ENCODE results near the gene KHDC1L.

KHDC1L gene

DNA sequence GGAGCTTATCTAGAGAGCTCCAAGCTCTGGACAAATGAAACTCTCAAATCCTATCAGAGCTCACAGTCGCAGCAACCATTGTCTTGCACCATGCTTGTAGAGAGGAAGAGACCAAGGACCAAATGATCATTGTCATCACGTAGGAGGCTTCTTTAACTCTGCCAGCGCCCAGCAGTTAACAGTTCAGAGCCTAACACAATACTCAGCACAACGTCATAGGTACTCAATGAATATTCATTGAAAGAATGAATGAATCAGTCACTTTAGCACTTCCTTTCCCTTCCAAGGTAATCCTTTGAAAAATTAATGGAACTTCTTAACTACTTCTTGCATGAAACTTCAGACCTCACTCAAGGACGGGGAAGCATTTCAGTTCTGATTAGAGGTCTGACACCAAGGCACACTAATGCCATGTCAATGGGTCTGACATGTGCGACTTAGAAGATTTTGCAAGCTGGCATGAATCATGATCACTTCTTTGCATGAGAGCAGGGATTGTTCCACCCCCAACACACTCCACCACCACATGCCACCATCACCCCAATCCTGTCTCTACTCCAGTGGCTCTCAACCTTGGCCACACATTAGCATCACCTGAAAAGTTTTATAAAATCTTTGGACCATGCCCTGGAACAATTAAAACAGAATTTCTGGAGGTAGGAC is 45.1 kb downstream of the KHDC1L start:
- ATAC-seq = peak; percentile 12; the same call in 1 of the 3 replicates
- no peak for TF ChIP-seq ZNF70 (CRISPR knock-in tag; IDR thresholded peaks at IDR 0.05)
- no peak for TF ChIP-seq PATZ1 (CRISPR knock-in tag; IDR thresholded peaks at IDR 0.05; ENCODE audit: borderline replicate concordance)
- TF ChIP-seq TCF4 (CRISPR knock-in tag; IDR thresholded peaks at IDR 0.05; ENCODE audit: borderline replicate concordance) = no peak
- TF ChIP-seq TOX (CRISPR knock-in tag; IDR thresholded peaks at IDR 0.05; ENCODE audit: borderline replicate concordance) = no peak
- TF ChIP-seq, protein P1, sequence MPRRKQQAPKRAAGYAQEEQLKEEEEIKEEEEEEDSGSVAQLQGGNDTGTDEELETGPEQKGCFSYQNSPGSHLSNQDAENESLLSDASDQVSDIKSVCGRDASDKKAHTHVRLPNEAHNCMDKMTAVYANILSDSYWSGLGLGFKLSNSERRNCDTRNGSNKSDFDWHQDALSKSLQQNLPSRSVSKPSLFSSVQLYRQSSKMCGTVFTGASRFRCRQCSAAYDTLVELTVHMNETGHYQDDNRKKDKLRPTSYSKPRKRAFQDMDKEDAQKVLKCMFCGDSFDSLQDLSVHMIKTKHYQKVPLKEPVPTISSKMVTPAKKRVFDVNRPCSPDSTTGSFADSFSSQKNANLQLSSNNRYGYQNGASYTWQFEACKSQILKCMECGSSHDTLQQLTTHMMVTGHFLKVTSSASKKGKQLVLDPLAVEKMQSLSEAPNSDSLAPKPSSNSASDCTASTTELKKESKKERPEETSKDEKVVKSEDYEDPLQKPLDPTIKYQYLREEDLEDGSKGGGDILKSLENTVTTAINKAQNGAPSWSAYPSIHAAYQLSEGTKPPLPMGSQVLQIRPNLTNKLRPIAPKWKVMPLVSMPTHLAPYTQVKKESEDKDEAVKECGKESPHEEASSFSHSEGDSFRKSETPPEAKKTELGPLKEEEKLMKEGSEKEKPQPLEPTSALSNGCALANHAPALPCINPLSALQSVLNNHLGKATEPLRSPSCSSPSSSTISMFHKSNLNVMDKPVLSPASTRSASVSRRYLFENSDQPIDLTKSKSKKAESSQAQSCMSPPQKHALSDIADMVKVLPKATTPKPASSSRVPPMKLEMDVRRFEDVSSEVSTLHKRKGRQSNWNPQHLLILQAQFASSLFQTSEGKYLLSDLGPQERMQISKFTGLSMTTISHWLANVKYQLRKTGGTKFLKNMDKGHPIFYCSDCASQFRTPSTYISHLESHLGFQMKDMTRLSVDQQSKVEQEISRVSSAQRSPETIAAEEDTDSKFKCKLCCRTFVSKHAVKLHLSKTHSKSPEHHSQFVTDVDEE (CRISPR knock-in tag; IDR thresholded peaks at IDR 0.05) = no peak
- no peak for TF ChIP-seq POU6F1 (CRISPR knock-in tag; IDR thresholded peaks at IDR 0.05; ENCODE audit: borderline replicate concordance, low read depth)
- no peak for TF ChIP-seq BACH2 (CRISPR knock-in tag; IDR thresholded peaks at IDR 0.05; ENCODE audit: borderline replicate concordance)
- TF ChIP-seq OSR1 (CRISPR knock-in tag; IDR thresholded peaks at IDR 0.05) = no peak
- no peak for TF ChIP-seq ZFP3 (CRISPR knock-in tag; IDR thresholded peaks at IDR 0.05)
- TF ChIP-seq CSDC2 (CRISPR knock-in tag; IDR thresholded peaks at IDR 0.05) = no peak
- TF ChIP-seq ZNF565 (CRISPR knock-in tag; conservative IDR thresholded peaks at IDR 0.05; ENCODE audit: low read depth) = no peak
- no peak for TF ChIP-seq CREB5 (CRISPR knock-in tag; IDR thresholded peaks at IDR 0.05; ENCODE audit: low read depth)
- no peak for TF ChIP-seq PPARA (CRISPR knock-in tag; IDR thresholded peaks at IDR 0.05; ENCODE audit: borderline replicate concordance)
- TF ChIP-seq, protein P2, sequence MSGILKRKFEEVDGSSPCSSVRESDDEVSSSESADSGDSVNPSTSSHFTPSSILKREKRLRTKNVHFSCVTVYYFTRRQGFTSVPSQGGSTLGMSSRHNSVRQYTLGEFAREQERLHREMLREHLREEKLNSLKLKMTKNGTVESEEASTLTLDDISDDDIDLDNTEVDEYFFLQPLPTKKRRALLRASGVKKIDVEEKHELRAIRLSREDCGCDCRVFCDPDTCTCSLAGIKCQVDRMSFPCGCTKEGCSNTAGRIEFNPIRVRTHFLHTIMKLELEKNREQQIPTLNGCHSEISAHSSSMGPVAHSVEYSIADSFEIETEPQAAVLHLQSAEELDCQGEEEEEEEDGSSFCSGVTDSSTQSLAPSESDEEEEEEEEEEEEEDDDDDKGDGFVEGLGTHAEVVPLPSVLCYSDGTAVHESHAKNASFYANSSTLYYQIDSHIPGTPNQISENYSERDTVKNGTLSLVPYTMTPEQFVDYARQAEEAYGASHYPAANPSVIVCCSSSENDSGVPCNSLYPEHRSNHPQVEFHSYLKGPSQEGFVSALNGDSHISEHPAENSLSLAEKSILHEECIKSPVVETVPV (CRISPR knock-in tag; IDR thresholded peaks at IDR 0.05) = no peak

DNA sequence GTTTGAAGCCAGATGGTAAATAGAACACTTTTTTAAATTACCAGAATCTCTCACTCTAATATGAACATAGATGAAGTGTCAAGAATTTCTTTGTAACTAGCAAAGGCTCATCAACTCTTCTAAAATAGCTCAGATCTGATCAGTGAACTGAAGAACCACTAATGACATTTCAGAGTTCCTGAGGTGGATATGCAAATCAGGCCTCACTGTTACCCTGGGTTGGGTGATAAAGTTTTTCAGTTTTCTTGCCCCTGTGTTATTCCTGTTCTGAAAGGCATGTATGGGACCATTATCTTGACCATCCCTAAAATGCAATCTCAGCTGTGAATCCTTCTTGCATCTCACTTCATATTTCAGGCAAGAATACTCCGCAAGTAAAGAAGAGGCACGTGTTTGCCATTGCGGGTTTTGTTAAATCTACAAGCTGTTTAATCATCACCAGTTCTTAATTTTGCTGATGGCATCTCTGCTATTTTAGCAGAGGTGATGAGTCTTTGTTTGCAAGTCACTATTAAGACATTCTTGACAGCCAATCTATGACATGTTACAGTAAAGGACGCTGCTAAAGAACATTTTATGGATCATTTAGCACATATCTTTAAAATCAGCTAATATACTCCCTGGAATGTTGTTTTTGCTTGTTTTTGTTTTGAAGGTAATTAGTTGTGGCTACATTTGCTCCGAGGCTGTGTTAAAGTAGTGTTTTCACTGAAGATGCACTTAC is 47.9 kb downstream of the KHDC1L start:
- ATAC-seq = no peak
- TF ChIP-seq ZNF565 (CRISPR knock-in tag; conservative IDR thresholded peaks at IDR 0.05; ENCODE audit: low read depth) = no peak
- TF ChIP-seq ARNTL (CRISPR knock-in tag; IDR thresholded peaks at IDR 0.05; ENCODE audit: borderline replicate concordance, low read depth) = no peak
- no peak for TF ChIP-seq ISL1 (CRISPR knock-in tag; IDR thresholded peaks at IDR 0.05)
- no peak for TF ChIP-seq TCF4 (CRISPR knock-in tag; IDR thresholded peaks at IDR 0.05; ENCODE audit: borderline replicate concordance)
- no peak for TF ChIP-seq ZNF8 (CRISPR knock-in tag; IDR thresholded peaks at IDR 0.05)
- TF ChIP-seq, protein P2 (CRISPR knock-in tag; IDR thresholded peaks at IDR 0.05) = no peak
- TF ChIP-seq, protein P1 (CRISPR knock-in tag; IDR thresholded peaks at IDR 0.05) = no peak
- TF ChIP-seq POU6F1 (CRISPR knock-in tag; IDR thresholded peaks at IDR 0.05; ENCODE audit: borderline replicate concordance, low read depth) = no peak
- TF ChIP-seq TOX (CRISPR knock-in tag; IDR thresholded peaks at IDR 0.05; ENCODE audit: borderline replicate concordance) = no peak
- TF ChIP-seq SNAI2 (CRISPR knock-in tag; IDR thresholded peaks at IDR 0.05) = no peak
- TF ChIP-seq CSDC2 (CRISPR knock-in tag; IDR thresholded peaks at IDR 0.05) = no peak
- TF ChIP-seq RARB (CRISPR knock-in tag; IDR thresholded peaks at IDR 0.05) = no peak
- no peak for TF ChIP-seq BACH2 (CRISPR knock-in tag; IDR thresholded peaks at IDR 0.05; ENCODE audit: borderline replicate concordance)
- TF ChIP-seq ZFP3 (CRISPR knock-in tag; IDR thresholded peaks at IDR 0.05) = no peak
- TF ChIP-seq ZC3H10 (CRISPR knock-in tag; IDR thresholded peaks at IDR 0.05) = no peak
- TF ChIP-seq ESRRG (CRISPR knock-in tag; IDR thresholded peaks at IDR 0.05) = no peak
- no peak for TF ChIP-seq OSR1 (CRISPR knock-in tag; IDR thresholded peaks at IDR 0.05)

Data from SK-N-SH treated with all-trans-retinoic acid at 6 μM for 48 hours (cell line).